NCI-H1930 (cell line): ENCODE measurements around the gene PRR29.
"Not testable (repeated sequence)": the region's sequence is repeated elsewhere in the genome, so short reads cannot be mapped to it uniquely, and the experiment has no call there.

Source experiments
- DNase-seq, 2 experiments: peaks; one replicate each; lab custom pipeline; 2025; lab: John Stamatoyannopoulos, UW

The PRR29 gene

GRCh38 chr17:64015447-64015846 lies 17.3 kb downstream of the PRR29 start:
- DNase-seq, result no peak

GRCh38 chr17:64016231-64016784 lies 18.2 kb downstream of the PRR29 start:
- no peak for DNase-seq

DNA sequence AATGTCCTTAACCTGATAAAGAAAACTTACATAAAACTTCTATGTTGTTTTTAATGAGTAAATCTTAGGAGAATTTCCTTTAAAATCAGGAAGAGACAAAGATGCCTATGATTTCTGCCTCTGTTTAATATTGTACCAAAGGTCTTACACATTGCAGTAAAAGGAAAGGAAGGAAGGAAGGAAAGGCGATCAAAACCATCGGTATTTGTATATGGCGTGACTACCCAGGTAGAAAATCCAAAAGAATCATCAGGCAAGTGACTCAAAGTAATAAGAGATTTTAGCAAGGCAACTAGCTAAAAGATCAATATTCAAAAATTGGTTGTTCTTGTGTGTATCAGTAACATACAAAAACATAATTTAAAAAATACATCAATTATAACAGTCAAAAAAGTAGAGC lies 18.8 kb downstream of the PRR29 start:
- DNase-seq, result no peak

DNA sequence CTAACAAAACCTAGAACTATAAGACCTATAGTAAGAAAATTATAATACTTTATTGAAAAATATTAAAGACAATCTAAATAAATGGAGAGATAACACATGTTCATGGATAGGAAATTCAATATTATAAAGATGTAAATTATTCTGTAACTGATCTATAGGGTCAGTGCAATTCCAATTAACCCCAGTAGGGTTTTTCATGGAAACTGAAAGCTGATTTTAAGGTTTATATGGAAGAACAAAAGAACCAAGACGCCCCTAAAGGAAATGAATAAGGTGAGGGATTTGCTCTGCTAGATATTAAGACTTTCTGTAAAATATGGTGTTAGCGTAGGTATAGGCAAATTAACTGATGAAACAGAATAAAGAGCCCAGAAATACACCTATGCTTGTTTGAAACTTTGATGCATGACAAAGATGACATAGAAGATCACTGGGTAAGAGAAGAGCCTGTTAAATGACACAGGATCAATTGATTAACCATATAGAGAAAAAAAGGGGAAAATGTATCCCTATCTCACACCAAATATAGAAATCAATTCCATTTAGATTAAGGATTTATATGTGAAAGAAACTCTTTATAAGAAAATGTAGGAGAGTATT lies 19.3 kb downstream of the PRR29 start:
- DNase-seq, result no peak

- not testable (repeated sequence) for DNase-seq
These were observed 21.4 kb downstream of the PRR29 start for GRCh38 chr17:64019551-64019961.

DNA sequence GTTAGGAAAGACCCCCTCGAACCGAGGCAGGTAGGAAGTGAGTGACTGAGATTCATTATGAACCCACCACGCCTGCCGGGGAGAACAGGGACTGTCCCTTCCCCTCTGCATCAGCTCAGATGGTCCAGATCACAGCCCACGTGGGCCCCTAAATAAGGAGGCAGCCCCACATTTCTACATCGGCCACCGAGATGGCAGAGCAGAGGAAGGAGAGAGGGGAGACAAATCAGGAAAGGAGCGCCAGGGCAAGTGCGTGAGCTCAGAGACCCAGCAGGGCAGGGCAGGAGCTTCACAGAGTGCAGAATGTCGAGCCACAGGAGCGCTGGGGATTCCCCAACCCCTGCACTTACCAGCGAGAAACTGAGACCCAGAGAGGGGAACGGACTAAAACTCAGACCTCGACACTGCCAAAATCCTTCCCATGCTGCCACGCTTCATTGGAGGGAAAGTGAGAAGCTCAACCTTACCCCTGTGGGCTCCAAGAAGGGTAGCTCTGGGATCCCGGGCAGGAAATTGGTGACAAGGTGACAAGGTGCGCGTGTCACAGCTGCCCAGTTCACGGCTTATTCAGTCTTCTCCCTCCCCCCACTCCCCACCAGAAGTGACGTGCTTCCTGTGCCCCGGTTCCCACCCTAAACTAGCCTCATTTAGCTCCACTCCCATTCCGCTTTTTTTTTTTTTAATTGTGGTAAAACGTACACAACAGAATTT lies 22.1 kb downstream of the PRR29 start, which contains the start of gene ICAM2:
TSS of gene ICAM2 (minus strand) at position 578 of the 711 bp plus-strand sequence. CDS start 13,942 bp downstream, outside the sequence.
- no peak for DNase-seq

DNA sequence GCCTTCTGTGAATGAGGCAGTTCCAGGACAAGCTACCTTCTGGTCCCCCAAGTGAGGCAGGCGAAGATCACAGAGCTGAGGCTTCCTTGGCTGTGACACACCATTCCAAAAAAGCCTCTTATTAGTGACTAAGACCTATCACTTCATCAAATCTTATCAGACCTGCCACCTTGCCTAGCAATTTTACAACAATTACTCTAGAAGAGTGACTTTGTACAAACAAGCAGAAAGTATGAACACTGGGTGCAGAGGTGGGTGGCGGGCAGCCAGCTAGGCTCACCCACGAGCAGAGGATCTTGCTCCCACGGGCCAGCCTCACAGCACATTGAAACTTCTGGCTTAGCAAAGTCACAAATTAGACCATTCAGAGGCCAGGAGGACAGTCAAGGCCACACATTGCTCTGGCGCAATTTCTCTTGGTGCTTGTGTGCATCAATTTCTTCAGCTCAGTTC lies 24.5 kb downstream of the PRR29 start:
- no peak for DNase-seq

- DNase-seq, result no peak
These were observed 26.1 kb downstream of the PRR29 start for GRCh38 chr17:64024215-64024654.

- no peak for DNase-seq
These were observed 26.9 kb downstream of the PRR29 start for GRCh38 chr17:64024781-64025731.

DNA sequence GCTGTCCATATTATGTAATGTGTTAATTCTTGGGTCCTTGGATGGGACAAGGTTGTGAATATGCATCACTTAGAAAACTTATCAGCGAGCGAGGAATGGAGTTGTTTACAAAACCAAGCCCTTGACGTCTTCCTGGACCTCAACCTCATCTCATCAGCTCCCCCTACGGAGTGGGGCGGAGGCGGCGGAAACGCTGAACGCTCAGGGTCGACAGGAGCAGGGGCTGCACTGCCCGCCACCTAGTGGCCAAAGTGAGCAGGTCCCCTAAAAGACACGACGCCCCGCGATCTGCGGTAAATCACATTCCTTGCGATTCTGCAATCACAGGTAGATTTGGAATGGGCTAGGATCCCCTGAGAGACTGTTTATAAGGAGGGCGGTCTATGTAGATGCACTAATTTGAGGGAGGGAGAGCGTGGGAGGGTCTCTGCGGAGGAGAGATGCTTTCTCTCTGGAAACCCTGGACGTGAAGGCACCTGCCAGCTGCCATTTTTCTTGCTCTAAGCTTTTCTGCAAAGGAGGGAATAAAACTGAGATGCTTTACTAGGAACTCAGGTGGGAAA lies 27.7 kb downstream of the PRR29 start:
- DNase-seq, result peak; percentile 57 to 72

- DNase-seq, result peak in 1 of 2 experiments; percentile 38
These were observed 30.8 kb downstream of the PRR29 start for GRCh38 chr17:64028874-64029464.

GRCh38 chr17:64032081-64032480 lies 33.9 kb downstream of the PRR29 start:
- DNase-seq, result no peak

GRCh38 chr17:64036198-64036922 lies 38.2 kb downstream of the PRR29 start:
- DNase-seq, result no peak

- no peak for DNase-seq
These were observed 39.0 kb downstream of the PRR29 start for GRCh38 chr17:64037180-64037579.

GRCh38 chr17:64037802-64038201 lies 39.7 kb downstream of the PRR29 start:
- DNase-seq, result no peak

- DNase-seq, result no peak
These were observed 40.4 kb downstream of the PRR29 start for GRCh38 chr17:64038331-64039105.

- DNase-seq, result no peak
These were observed 40.9 kb downstream of the PRR29 start for GRCh38 chr17:64039106-64039400.

GRCh38 chr17:64040206-64040605 lies 42.1 kb downstream of the PRR29 start:
- no peak for DNase-seq

DNA sequence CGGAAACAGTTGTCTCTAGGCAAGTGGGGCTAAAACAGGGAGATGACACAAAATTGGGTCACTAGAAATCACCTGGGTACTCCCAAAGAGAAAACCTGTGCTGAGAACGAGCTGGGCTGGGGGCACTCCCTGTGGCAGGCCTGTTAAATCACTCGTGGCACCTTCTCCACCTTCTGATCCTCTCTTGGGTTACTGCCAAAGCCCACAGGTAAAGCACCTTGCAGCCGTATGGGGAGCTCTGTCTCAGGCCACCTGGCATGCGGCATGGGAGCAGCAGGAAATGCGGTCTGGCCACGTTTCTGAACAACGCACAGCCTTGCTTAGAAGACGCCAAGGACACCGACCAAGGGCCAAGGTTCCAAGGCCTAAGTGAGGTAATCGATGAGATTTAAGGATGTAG lies 43.8 kb downstream of the PRR29 start:
- DNase-seq, result no peak
